ENCODE measurements around the gene SZT2.
"Not testable (repeated sequence)": the region's sequence is repeated elsewhere in the genome, so short reads cannot be mapped to it uniquely, and the experiment has no call there.

The SZT2 gene

DNA sequence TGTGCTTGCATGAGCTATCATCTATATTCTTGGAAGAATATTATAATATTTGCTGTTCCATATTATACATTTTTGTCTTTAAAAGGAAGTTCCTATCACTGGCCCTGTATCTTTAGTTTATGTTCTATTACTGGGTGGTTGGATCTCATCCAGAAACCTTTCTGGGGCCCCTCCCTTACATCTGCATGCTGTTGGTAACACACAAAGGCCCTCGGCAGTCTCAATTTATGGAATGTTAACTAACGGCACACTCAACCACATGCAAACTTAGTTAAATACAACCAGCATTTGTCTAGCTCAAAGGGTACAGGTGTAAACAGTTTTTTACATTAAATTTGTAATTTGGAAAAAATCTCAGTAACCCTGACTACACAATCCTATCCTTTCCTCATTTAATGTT lies 73.8 kb downstream of the SZT2 start:
- DNase-seq, result no peak

- no peak for DNase-seq
Observed at GRCh38 chr1:43464681-43465504, 75.2 kb downstream of the SZT2 start.

DNA sequence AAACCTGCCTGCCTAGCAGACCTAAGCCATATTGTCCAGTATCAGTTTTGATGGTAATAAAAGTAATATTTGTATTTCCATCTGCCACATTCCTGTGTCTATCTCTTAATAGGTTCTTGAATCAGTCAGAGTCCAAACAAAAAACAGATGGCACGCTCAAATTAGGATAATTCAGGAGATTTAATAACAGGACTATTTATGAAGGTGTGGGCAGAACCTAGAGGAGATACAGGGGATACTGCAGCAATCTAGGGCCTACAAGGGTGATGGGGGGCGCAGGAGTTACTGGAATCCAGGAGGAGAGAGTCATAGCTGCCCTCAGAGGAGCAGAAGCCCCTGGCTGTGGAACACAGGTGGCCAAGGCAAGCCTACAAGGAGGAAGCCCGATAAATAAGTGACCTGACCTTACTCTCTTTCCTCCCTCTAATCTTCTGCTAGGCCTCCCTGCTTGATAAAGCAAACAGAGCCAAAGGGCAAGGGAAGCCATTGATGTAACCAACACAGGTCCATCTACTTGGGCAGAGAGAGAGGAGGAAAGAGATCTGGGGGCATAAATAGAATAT lies 75.9 kb downstream of the SZT2 start:
- no peak for DNase-seq

DNA sequence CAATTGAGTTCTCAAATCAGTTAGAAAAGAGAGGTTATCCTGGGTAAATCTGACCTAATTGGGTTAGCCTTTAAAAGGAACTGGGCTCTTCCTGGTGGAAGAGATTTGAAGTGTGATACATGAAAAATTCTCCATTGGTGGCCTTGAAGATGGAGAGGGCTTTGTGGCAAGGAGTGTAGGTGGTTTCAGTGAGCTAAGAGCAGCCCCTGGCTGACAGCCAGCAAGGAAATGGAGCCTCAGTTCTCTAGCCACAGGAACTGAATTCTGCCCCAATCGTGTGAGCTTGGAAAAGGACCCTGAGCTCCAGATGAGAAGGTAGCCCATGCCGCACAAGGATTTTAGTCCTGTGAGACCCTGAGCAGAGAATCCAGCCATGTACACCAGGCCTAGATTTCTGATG lies 76.7 kb downstream of the SZT2 start:
- DNase-seq, result no peak

GRCh38 chr1:43468414-43468813 lies 78.7 kb downstream of the SZT2 start:
- no peak for DNase-seq

DNA sequence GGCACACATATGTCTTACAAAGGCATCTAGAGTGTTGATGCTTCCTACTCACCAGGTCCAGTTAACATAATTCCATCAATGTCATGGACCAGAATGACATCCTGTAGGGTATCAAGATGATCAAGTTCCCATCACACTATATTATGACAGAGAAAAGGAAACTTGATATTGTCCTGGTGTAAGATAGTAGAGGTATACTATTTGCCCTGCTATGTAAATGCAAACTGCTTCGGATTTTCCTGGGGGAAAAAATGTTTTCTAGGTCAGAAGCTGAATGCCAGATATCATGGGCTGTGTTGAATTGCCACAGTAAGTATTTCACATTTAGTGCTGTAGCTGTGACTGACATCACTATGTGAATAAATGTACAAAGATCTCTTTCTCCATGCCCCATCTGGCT lies 80.2 kb downstream of the SZT2 start:
- DNase-seq, result no peak

DNA sequence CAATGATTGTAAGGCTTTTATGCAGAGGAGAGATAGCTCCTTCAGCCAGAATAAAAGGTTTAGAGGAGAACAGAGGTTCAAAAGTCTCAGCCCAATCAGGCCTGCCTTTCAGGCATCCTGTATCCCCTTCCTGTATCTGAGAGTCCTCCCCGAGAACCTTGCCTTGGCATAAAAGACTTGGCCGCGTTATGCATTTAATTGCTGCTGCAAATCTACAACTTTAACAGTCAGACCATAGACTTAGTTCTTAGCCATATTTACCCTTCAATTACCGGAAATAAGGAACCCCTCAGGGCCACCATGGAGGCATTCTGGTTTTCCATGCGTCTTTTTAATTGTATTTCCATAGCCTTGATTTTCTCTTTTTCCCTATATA lies 82.4 kb downstream of the SZT2 start:
- DNase-seq, result no peak

DNA sequence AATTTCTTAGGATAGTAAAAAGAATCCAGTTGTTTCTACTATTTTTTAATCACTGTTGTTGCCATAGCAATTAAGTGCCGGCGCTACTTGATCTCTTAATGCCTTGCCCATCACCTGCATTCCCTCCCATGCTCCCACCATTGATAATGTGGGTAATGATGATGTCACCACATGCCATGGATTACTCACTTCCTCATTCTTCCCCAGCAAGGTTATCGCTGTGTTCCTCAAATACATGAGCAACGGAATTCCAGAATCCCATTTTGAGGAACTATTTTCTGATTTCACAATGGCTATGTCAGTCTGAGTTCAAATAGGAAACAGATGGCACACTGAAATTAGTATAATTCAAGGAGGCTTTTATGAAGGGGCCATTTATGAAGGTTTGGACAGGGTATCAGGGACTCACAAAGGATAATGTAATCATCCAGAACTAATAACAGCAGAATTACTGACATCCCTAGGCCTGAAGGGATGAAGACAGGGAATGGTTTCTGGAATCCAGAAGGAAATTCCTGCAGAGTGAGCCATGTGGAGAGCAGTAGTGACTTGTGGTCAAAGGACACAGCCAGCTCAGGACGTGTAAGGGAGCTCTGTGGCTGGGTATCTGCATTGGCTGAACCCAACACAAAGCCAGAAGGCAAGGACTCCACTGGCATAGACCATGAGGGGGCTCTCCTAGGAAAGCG lies 82.9 kb downstream of the SZT2 start:
- DNase-seq, result not testable (repeated sequence)

DNA sequence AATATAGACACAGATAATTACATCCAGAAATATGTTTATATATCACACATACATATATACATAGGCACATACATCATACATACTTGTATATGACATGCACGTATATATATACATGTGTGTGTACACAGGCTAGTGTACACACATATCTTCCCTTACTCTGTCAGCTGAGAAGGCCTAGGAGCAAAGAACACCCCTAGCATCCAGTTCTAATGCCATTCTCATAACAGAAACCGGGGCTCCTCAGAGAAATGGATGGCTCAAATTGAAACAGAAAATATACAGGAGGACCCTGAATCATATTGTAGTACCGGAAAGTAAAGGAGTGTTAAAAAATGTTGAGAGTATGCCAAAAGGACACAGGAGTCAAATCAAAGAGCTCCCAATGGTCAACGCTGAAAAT lies 83.8 kb downstream of the SZT2 start:
- DNase-seq, result no peak

DNA sequence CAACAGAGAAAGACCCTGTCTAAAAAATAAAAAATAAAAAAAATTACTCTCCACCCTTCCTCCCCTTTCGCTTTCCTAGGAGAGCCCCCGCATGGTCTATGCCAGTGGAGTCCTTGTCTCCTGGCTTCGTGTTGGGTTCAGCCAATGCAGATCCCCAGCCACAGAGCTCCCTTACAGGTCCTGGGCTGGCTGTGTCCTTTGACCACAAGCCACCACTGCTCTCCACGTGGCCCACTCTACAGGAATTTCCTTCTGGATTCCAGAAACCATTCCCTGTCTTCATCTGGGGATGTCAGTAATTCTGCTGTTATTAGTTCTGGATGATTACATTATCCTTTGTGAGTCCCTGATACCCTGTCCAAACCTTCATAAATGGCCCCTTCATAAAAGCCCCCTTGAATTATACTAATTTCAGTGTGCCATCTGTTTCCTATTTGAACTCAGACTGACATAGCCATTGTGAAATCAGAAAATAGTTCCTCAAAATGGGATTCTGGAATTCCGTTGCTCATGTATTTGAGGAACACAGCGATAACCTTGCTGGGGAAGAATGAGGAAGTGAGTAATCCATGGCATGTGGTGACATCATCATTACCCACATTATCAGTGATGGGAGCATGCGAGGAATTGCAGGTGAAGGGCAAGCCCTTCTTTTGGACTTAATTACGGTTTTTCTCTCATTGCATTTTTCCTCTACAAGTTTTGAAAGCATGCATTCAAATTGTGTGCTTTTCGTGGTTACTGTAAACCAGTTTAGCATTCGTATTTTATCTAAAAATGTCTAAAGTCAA lies 86.1 kb downstream of the SZT2 start:
- DNase-seq, result not testable (repeated sequence)

- no peak for DNase-seq
Observed at GRCh38 chr1:43477716-43478115, 88.0 kb downstream of the SZT2 start.

DNA sequence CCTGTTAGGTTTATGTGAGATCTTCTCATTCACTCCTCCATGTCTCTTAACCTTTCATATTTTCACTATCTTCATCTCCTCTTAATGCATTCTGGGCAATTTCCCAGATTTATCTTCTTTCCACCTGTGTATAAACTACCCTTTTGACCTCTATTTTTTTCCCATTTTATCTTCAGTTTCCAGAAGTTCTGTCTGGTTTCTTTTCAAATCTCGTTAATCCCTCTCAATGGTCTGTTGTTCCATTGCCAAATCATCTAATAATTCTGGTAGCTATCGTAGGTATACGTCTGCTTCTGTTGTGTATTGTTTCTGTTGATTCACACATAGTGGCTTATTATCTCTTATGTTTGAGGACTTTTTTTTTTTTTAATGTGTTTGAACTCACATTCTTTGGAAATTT lies 89.7 kb downstream of the SZT2 start:
- no peak for DNase-seq

DNA sequence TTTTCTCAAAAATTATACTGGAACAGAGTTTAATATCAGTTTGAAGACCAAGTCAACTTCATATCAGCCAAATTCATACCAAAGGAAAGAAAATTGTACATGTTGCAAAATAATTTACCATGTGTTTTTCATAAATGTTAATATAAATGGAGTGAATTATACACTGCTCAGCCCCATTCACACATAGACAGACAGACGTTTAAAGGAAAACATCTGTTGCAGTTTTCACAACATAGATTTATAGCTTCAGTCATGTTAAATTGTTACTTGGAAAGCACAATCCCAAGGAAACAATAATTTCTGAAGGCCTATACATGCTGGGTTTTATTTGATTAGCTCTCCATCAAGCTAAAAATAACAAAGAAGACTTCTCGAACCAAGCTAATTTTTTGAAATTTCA lies 91.8 kb downstream of the SZT2 start:
- no peak for DNase-seq

DNA sequence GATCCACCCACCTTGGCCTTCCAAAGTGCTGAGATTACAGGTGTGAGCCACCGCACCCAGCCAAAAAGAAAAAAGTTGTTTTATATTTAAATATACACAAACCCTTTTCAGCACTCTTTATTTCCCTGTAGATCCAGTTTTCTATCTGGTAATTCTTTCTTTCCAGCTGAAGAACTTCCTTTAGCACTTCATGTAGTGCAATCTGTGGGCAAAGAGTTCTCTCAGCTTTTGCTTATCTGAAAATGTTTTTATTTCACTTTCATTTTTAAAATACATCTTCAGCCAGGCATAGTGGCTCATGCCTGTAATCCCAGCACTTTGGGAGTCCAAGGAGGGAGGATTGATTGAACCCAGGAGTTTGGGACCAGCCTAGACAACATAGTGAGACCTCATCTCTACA lies 92.5 kb downstream of the SZT2 start:
- DNase-seq, result no peak

GRCh38 chr1:43484367-43484766 lies 94.7 kb downstream of the SZT2 start:
- DNase-seq, result no peak

- no peak for DNase-seq
Observed at GRCh38 chr1:43488165-43488564, 98.5 kb downstream of the SZT2 start.

DNA sequence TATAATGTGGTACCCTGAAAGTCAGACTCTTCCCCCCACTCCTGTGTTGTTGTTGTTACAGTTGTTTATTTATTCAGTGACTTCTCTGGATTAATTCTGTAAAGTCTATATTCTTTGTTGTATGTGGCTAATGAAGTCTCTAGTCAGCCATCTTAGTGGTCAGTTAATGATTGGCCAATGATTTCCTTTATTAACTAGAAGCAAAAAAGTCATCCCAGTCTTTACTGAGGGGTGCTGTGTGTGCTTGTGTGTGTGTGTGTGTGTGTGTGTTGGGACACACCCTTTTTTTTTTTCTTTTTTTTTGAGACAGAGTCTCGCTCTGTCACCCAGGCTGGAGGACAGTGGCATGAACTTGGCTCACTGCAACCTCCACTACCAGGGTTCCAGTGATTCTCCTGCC lies 101.4 kb downstream of the SZT2 start:
- no peak for DNase-seq

- no peak for DNase-seq
Observed at GRCh38 chr1:43492826-43493225, 103.1 kb downstream of the SZT2 start.

- no peak for DNase-seq
Observed at GRCh38 chr1:43493661-43494450, 104.2 kb downstream of the SZT2 start.

- no peak for DNase-seq
Observed at GRCh38 chr1:43495204-43495603, 105.5 kb downstream of the SZT2 start.

DNA sequence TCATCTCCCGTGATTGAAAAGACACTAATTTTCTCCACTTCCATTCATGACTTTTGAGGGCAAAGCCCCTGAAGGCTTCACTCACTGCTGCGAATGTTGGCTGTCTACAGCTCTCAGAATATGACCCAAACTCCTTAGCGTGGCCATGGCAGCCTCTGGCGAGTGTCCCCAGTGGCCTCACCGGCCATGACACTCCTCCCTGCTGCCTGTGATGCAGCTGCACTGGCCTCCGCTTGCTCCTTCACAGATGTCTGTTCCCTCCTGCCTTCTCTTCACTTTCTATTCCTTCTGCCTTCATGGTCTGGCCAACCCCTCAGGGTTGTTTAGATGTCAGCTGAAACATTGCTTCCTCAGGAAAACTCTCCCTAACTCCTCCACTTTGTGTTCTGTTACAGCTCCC lies 110.2 kb downstream of the SZT2 start:
- no peak for DNase-seq

GRCh38 chr1:43501806-43502205 lies 112.1 kb downstream of the SZT2 start:
- not testable (repeated sequence) for DNase-seq

- DNase-seq, result no peak
Observed at GRCh38 chr1:43503534-43503933, 113.8 kb downstream of the SZT2 start.
